GM19455 (cell line): Measurements from ENCODE around the gene IGFBP3.
"Not testable (repeated sequence)": the region's sequence is repeated elsewhere in the genome, so short reads cannot be mapped to it uniquely, and the experiment has no call there.

Experiments used
- ATAC-seq: cut with Tn5 transposase; IDR thresholded peaks from one replicate; pipeline ENCODE4 v1.9.1; 2021; ENCODE audit not compliant: unreplicated experiment

IGFBP3 gene, protein sequence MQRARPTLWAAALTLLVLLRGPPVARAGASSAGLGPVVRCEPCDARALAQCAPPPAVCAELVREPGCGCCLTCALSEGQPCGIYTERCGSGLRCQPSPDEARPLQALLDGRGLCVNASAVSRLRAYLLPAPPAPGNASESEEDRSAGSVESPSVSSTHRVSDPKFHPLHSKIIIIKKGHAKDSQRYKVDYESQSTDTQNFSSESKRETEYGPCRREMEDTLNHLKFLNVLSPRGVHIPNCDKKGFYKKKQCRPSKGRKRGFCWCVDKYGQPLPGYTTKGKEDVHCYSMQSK

DNA sequence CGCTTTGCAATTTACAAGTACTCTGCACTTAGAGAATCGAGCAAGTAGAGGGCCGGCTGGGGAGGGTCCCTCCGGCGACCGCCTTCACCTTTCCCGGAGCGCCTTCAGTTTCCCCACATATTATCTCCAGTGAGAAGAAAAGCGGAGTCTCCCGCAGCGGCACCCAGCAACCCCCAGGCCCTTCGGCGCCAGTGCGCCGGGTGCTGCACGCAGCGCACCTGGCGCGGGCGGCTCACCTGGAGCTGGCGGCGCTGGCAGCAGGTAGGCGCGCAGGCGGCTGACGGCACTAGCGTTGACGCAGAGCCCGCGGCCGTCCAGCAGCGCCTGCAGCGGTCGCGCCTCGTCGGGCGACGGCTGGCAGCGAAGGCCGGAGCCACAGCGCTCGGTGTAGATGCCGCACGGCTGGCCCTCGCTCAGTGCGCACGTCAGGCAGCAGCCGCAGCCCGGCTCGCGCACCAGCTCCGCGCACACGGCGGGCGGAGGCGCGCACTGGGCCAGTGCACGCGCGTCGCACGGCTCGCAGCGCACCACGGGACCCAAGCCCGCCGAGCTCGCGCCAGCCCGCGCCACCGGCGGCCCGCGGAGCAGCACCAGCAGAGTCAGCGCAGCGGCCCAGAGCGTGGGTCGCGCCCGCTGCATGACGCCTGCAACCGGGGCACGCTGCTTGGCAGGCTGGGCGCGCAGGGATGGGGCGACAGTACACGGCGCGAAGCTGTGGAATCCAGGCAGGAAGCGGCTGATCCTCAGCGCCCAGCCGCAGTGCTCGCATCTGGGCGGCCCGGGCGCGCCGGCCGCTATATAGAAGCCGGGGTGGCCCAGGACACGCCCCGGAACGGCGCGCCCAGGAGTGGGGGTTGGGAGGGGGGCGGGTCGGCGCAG, at the start of gene IGFBP3:
IGFBP3 (minus strand) TSS at position 771 of the 879 bp plus-strand sequence; CDS start at position 639, 132 bp downstream.
- ATAC-seq: no peak

DNA sequence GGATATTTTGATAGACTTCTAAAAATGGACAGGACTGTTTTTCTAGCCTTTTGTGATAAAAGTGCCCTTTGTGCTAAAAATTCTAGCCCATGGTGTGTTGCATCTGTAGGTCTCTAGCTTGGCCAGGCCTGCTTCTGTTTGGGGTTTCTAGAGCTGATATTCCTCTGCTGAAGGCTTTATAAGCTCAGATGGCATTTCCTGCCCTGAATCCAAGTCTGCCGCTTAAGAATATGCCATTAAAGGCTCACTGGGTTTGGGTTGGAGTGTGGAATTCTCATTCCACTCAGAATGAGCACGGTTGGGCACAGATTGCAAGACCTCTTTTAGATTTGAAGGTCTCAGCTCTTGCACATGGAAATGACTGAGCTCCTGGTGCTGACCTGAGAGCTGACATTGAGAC, 49.4 kb upstream of the IGFBP3 start:
- ATAC-seq: no peak

DNA sequence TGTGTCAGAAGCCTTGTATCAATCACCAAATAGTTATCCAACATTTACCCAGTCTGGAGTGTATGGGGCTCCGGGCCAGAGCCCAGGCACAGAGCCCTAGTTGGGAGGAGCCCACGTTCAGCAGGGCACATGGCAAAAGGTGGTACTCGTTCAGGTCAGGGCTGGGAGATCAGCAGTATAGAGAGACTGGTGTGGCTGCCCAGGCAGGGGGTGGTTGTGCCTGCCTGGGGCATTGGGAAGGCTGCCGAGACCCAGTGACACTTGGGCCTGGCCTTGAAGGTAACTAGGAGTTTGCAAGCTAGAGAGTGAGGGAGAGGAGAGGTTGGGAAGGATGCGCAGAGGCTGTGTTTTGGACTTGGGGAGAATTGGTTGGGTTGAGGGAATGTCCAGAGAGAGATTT, 48.9 kb upstream of the IGFBP3 start:
- no peak for ATAC-seq

DNA sequence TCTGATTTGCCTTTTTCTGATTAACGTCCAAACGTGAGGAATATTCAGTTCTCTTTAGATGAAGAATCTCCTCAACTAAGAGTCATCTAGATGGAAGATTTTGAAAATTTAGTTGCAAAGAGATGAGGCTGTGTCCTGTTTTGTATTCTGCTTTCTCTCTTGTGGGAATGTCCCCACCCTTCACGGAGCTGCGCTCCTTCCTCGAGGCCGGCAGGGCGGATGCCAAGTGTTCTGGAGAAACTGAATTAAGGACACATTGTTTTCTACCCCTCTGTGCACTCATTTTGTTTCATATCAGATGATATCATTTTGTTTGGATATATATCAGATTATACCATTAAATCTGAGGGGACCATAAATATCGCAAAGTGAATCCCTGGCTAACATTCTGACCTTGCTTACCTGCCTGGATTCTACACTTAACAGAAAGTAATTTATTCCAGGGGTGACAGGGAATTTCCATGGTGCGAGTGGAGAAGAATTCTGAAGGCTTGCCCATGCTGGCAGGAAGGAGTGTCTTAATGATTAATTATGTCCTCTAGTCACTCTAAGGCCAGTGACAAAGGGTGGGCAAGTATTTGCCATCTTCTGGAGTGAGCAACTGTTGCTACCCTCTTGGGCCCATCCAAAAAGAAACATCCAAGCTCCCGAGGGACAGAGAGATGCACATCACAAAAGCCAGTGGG, 47.9 kb upstream of the IGFBP3 start:
- ATAC-seq: no peak

DNA sequence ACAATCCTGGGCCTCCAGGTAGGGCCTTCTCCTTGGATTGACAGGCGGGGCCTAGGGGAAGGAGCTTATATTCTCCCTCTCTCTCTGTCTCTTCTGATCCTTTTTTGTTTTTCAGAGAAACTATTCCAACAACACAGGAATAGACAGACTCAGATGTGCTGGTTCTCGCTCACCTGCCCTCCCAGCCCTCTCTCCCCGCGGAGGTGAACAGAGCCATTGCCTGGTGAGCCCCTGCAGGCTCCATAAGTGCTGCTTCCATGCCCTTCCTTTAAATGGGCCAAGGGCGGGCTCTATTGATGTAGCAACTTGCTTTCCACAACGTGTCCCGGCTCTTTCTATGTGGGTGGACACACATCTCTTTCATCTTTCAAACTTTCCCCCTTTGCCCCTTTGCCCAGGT, 47.2 kb upstream of the IGFBP3 start:
- no peak for ATAC-seq

DNA sequence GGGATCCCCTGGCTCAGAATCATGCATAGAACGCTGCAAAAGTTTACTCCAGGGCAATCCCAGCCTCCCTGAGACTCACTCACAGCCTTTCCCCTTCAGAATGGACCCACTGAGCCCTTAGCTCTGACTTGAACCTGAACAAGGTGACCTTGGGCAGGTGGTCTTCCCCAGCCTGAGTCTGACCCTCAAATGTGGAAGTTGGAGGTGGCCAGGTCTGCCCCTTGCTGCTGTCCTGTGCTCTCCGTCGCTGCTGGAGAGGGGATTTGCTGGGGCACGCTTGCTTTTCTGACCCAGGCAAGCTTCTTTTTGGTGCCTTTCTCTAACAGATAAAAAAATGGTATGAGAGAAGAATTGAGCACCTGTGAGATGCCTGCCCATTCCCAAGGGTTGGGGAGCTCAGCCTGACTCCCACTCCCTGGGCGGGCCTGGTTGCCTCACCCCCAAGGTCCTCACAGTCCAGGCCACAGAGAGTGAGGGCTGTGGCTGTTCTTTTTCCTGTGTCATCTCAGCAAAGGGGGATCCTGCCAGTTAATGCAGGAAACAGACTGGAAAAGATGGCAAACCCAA, 46.6 kb upstream of the IGFBP3 start:
- no peak for ATAC-seq

DNA sequence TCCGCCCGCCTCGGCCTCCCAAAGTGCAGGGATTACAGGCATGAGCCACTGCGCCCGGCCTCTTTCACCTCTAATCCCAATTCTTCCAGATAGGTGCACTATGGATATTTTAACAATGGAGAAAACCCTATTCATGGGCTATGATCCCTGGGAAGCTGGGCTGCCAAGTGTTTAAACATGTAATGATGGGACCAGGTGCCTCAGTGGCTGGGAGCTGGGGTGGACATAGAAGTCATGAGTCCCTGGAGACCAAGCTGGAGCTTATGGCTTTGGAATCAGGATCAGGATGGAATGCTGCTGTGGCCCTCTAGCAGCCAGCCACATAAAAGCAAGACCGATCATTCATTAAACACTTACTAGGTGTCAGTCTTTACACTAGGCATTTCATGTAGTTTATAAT, 41.8 kb upstream of the IGFBP3 start:
- ATAC-seq: no peak

DNA sequence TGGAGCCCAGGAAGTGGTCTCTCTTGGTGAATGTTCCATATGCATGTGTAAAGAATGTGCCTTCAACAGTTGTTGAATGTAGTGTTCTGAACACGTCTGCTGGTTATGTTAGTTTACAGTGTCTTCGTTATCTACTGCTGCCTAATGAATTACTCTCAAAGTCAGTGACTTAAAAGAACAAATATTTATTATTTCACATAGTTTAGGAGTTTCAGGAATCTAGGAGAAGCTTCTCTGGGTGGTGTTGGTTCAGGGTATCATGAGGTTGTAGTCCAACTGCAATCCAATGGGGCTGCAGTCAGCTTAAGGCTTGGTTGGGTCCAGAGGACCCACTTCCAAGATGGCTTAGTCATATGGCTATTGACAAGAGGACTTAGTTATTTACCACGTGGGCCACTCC, 36.6 kb upstream of the IGFBP3 start:
- no peak for ATAC-seq

DNA sequence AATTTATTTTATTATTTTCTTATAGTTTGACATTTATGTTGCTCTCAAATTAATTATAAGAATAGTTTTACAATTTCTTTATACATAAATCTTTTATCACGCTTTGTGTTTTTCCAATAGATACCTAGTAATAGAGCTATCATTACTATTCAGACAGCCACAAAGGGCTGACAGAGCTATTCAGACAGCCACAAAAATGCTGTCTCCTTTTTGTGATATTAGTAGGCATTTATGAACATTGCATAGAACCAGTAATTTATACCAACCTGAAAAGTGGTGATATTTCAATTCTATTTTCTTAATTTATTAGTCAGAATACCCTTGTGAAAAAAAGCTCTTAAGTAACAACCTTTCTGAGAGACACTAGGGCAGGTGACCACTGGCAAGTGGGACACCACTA, 34.2 kb upstream of the IGFBP3 start:
- ATAC-seq: no peak

DNA sequence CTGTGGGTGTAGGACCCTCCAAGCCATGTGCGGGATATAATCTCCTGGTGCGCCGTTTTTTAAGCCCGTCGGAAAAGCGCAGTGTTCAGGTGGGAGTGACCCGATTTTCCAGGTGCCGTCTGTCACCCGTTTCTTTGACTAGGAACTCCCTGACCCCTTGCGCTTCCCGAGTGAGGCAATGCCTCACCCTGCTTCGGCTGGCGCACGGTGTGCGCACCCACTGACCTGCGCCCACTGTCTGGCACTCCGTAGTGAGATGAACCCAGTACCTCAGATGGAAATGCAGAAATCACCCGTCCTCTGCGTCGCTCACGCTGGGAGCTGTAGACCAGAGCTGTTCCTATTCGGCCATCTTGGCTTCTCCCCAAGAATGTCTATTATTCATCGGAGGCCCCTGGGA, 32.0 kb upstream of the IGFBP3 start:
- not testable (repeated sequence) for ATAC-seq

DNA sequence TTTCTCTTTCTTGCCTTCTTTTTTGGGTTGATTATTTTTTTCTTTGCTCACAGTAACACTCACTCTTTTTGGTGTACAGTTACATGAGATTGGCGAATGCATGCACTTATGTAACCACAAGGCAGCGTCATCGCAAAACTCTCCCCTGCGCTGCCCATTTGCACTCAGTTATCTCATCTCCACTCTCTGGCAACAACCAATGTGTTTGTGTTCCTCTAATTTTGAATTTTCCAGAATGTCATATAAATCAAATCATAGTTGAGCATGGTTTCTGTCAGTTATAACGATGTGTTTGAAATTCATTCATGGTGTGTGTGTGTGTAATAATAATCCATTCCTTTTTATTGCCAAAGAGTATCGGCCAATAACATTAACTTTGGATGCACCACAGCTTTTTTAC, 23.0 kb upstream of the IGFBP3 start:
- no peak for ATAC-seq

DNA sequence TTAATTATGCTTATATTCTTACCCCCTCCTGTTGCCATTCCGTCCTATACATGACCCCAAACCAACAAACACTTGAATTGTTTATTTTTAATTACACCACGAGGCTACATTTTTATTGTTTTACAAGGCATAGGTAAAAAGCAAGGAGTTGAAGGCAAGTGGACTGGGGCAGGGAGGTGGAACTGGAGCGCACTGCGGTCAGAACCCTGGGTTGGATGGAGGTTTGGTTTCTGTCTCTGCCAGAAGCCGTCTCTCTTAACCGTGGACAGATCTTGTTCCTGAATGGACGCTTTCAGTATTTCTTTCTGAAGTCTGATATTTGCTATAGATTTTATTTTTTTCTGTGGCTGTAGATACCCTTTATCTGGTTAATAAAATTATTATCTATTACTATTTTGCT, 19.9 kb upstream of the IGFBP3 start:
- ATAC-seq: no peak

DNA sequence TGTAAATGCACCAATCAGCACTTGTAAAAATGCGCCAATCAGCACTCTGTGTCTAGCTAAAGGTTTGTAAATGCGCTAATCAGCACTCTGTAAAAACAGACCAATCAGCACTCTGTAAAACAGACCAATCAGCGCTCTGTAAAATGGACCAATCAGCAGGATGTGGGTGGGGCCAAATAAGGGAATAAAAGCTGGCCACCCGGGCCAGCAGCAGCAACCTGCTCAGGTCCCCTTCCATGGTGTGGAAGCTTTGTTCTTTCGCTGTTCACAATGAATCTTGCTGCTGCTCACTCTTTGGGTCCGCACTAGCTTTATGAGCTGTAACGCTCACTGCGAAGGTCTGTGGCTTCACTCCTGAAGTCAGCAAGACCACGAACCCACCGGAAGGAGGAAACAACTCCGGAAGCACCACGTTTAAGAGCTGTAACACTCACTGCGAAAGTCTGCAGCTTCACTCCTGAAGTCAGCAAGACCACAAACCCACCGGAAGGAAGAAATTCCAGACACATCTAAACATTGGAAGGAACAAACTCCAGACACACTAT, 19.2 kb upstream of the IGFBP3 start:
- not testable (repeated sequence) for ATAC-seq

DNA sequence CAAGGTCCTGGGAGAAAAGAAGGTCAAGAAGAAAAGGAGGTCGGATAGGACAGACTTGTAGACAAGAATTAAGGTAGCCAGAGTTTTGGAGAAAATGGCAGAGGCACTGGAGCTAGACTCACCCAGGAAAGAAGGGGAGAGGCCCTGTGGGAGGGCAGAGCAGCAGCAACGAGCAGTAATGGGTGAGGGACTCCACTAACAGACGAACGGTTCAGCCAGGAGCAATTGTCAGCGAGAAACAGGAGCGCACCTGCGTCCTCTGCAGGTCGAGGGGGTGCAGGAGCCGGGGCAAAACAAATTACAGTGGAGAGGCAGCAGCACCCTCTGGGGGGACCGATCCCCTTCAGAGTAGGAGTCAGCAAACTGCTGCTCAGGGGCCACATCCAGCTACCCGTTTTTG, 18.5 kb upstream of the IGFBP3 start:
- no peak for ATAC-seq

DNA sequence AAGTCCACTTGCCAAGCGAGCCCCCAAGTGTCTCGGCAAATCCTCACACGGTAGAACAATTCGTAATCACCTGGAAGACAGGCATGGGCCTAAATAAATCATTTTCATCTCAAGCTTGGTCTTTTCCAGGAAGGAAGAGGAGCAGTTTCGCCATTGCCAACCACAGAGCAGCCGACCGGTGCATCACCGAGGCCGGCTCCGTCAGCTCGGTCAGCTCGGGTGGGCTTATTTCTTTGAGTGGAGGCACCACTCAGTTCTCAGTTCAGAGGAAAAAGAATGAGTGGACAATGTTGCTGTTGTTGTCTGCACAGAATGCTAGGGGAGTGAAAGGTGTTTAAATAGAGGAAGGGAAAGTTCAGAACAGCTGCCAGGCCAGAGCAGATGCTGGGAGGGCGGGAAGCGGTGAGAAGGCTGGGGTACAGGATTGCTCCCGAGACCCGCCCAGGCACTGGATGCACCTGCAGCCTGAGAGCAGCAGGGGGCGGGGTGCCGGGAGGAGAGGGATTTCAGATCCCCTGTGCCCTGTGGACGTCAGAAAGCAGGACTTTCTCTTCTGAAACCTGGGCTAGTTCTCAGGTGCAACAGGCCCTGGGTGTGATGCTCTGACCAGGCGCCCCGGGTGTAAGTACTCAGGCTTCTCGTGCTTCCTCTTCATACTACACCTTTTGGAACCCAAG, 17.7 kb upstream of the IGFBP3 start:
- ATAC-seq: no peak

DNA sequence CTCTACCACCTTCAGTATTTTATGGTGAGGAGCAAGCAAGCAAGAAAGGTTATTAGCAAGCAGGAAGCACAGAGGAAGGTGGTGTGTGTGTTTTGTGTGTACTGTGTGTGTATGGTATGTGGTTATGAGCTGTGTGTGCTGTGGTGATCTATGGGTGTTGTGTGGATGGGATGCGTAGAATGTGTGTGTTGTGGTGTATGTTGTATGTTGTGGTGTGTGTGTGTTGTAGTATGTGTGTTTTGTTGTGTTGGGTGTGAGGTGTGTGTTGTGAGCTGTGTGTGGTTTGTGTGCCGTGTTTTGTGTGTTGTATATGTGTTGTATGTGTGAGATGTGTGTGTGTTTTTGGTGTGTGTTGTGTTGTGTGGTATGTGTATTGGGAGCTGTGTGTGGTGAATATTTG, 16.8 kb upstream of the IGFBP3 start:
- no peak for ATAC-seq

DNA sequence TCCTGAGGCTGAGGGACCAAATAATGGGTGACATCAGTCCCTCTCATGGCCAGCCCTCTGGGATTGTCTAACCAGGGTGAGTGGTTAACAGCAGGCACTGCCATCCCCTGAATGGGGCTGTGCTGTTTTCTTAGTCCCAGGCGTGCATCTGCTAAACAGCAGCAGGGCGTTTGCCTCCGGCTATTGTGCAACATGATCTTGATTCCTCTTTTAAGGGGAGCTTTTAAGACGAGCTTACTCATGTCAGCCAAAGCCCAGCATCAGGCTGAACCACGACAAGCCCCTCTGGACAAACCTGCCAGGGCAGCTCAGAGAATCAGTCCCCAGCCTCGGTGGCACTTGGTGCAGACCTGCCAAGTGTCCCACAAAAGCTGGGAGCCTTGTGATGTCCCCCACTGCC, 16.2 kb upstream of the IGFBP3 start:
- no peak for ATAC-seq

DNA sequence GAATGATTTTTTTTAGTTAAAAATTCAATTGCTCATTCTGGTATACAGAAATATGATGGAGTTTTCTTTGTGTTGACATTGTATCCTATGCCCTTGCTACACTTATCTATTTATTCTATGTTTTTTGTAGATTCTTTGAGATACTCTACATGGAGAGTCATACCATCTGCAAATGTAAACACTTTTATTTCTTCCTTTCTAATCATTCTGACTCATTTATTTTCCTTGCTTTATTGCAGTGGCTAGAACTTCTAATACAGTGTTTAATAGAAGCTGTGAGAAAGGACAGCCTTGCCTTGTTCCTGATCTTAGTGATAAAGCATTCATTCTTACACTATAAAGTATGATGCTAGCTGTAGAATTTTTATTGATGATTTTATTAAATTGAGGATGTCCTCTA, 9.9 kb upstream of the IGFBP3 start:
- ATAC-seq: no peak

DNA sequence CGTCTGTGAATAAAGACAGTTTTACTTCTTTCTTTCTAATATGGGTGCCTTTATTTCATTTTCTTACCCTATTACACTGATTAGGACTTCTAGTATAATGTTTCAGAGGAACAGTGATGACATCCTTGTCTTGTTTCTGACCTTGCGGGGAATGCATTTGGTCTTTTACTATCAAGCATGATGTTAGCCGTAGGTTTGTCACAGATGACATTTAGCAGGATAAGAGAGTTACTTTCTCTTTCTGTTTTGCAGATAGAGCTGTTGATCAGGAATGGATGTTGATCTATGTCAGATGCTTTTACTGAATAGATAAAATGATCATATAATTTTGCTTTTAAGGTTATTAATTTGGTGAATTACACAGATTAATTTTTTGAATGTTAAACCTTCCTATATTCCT, 6.6 kb upstream of the IGFBP3 start:
- ATAC-seq: no peak

DNA sequence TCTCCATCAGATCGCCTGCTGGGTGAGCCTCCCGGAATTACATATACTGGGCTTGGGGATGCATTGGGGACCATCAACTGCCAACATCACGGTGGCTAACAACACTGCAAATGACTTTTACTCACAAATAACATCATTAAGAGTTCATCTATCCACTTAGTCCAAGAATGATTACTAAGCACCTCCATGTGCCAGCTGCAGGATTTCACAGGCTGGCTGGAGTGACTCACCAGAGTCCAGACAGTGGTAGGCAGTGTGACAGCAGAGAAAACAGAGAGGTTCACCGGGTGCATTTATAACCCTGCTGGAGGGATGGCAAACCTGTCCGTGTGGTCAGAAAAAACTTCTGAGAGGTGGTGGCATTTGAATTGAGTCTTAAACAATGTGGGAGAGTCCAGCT, 3.2 kb upstream of the IGFBP3 start:
- ATAC-seq: no peak

DNA sequence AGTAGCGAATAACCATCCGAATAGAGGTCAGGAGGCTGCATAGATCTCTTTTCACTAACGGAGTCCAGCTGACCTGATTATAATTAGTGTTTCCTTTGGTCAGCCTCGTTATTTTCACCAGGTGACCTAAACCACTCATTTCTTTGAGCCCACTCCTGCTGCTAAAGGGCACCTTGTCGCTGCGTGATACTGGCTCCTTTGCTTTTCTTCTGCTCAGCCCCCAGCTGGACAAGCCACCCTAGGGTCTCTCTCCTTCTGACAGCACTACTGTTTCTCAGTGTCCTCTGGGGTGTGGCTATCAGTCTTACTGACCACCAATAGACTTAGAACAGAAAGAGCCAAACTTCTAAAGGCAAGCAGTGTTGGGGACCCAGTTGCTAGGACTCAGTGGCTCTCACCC, 2.7 kb upstream of the IGFBP3 start:
- no peak for ATAC-seq
